HG03442 (cell line): ENCODE measurements around the gene TMEM269.

Experiments used
- ATAC-seq: cut with Tn5 transposase; IDR thresholded peaks from one replicate; pipeline ENCODE4 v1.9.1; 2021; ENCODE audit warnings: mild to moderate bottlenecking, moderate library complexity; ENCODE audit not compliant: unreplicated experiment

TMEM269 gene

DNA sequence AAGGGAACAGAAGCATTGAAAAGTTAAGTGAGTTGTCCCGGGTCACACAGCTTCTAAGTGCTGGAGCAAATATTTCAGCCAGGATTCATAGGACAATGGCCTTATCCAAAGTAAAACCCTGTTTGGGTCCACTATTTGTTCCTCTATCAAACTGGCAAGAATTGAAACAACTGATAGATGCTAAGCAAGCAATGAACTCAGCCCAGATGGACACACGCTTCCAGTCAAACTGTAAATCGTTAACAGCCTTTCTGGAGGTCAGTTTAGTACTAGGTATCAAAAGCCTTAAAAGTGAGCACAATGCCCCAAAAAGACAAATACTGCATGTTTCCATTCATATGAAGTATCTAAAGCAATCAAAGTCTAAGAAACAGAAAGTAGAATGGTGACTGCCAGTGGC lies 33.2 kb downstream of the TMEM269 start:
- no peak for ATAC-seq

- no peak for ATAC-seq
These were observed 36.0 kb downstream of the TMEM269 start for GRCh38 chr1:42820813-42821212.

DNA sequence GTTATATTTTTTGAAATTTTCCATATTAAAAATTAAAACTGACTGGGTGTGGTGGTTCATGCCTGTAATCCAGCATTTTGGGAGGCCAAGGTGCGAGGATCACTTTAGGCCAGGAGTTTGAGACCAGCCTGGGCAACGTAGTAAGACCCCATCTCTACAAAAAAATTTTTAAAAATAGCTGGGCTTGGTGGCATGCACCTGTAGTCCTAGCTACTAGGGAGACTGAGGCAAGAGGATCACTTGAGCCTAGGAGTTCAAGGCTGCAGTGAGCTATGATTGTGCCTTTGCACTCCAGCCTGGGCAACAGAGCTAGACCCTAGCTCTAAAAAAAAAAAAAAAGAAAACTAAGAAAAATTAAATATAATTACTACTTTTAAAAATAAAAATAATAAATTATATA lies 36.9 kb downstream of the TMEM269 start:
- ATAC-seq: no peak

DNA sequence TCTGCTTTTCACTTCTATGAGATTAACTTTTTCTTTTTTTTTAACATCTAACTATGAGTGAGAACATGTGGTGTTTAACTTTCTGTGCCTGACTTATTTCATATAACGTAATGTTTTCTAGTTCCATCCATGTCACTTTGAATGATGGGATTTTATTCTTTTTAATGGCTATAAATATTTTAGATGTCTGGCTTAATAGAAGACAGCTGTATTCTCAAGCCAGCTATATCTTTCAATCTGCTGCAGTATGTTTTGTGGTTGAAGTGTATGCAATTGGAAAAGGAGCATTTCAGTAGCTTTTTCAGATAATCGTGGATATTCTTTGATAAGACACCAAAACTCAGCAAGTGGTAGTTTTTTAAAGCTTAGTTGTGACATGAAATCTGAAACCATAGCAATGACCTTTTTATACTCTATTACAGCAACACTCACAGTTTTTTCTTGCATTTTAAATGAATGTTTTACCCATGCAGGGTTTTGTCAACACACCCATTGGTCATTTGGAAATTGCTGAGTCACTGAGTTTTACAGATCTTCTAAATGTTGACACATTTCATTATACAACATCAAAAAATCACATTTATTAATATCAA lies 38.1 kb downstream of the TMEM269 start:
- no peak for ATAC-seq

DNA sequence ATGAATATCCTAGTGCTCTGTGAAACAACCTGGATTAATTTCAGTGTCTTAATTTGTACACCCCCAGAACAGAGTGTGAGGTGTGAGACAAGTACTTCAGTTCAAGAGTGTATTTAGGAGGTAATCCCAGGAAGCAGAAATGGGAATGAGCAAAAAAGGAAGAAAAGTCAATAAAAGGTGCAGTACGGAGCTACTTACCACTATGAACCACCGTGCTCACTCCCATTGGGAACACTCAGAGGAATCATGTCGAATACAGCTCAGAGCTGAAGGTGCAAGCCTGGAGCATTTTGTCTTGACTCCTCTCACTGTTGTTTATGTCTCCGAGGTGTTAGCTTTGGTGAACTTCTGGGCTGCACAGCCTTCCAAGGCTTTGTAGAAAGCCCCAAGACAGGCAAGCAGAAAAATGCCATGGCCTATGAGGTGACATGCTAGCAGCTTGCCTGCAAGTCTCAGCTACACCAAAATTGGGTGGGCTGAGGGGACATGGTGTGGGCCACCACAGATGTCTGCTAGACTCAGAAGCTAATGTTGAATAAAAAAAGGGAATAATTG lies 39.8 kb downstream of the TMEM269 start:
- no peak for ATAC-seq

DNA sequence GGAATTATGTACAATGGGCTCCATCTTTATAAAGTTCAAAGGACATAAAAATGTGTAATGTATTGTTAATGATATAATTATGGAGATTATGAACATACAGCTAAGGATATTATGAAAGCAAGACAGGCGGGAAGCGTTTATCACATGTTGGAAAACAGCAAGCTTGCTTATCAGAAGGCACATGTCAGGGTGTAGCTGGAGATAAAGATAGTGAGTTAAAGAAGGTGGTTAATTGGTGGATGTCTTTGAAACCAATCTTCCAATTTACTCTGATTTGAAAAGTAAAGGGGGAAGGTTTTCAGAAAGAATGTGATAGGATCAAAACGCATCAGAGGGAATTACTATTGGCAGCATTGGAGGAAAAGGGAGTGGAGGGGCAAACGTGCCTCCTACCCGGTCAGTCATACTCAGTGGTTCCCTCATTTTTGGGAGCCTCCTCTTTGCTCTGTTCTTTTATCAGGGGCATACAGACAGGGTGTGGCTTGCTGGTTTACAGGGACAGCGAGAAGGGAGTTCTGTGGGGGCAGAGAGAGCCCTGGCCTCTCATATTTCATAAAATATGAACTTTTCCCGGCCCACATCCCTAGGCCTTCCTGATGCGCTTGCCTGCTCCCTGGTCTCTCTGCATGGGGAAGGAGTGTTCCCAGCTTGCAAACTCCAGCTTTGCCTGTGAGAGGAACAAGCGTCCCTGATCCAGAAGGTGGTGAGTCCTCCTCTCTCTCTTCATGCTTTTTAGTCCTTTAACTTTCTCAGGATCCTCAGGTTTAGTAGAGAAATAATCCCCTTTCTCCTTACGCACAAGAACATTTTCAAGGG lies 40.5 kb downstream of the TMEM269 start:
- ATAC-seq: no peak

DNA sequence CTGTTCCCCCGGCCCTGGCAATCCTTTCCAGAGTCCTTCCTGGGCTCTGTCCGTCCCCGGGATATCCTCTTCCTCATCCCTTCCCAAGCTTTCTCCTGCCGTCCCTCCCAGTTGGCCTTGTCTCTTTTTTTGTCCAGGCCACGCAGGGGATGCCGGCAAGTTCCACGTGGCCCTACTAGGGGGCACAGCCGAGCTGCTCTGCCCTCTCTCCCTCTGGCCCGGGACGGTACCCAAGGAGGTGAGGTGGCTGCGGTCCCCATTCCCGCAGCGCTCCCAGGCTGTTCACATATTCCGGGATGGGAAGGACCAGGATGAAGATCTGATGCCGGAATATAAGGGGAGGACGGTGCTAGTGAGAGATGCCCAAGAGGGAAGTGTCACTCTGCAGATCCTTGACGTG lies 45.8 kb downstream of the TMEM269 start:
- ATAC-seq: no peak

GRCh38 chr1:42831273-42831672 lies 46.5 kb downstream of the TMEM269 start:
- no peak for ATAC-seq

DNA sequence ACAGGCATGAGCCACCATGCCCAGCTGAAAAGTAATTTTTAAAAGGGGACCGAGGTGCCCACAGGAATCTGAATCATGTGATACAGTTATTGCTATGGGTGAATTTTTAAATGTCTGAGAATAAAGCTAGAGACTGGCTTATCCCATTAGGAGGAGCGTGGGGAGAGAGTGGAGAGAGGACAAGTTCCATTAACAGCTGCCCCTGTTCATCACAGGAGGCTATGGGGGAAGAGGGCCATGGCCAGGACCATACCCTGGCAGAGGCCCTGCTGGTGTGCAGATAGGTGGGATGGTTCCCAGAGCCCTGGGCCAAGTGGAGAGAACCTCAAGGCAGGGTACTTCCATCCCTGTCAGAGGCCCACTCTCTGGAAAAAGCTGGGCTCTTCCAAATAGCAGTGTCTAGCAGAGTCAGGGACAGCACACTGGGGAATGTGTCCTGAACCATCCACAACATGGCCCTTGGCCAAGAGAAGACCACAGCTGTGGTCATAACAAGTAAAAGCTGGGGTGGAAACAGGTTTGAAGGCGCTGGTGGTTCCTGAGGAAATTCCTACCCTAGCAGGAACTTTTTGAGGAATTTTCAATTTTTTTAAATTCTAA lies 48.0 kb downstream of the TMEM269 start:
- no peak for ATAC-seq

- no peak for ATAC-seq
These were observed 49.2 kb downstream of the TMEM269 start for GRCh38 chr1:42833981-42834380.

DNA sequence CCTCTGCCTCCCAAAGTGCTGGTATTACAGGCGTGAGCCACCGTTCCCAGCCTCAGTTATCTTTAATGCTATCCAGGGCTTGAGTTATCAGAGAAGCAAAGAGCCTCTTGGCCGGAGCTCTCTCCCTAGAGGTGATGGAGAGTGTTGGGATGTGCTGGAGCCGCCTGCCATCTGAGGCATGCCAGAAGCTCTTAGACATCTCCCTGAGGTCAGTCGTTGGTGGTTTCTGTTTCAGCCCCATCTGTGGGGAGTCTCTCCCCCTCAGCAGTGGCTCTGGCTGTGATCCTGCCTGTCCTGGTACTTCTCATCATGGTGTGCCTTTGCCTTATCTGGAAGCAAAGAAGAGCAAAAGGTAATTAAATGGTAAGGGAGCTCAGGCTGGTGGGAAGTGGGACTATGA lies 50.0 kb downstream of the TMEM269 start:
- no peak for ATAC-seq

DNA sequence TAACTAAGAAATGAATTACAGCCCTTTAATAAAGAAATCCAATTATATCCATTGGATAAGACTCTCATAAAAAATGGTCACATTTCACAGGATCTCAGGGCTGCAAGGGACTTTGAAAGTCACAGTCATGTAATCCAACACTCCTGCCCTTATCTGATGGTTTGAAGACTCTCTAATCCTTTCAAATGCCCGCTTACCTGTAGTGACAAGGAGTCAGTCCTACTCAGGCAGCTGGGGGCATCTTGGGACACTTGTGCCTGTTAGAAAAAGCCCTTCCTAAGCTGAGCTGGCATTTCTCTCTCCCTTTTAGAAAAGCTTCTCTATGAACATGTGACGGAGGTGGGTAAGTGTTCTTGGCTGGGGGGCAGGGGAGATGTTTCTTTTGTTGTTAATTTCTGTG lies 50.6 kb downstream of the TMEM269 start:
- no peak for ATAC-seq

DNA sequence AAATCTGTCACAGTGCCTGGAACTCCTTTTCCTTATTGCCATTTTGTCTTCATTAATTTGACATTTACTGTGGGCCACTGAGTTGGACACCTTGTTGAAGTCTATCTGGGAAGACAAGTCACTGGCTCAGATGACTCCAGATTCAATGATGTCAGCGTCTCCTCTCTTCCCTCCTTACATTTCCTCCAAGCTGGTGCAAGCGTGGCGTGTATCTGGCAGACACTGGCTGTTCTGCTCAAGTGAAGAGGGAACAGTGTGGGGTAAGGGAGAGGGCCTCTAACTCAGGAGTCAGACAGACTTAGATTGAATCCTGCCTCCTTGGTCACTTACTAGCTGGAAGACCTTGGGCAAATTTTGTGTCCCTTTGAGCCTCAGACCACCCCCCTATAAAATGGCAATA lies 52.9 kb downstream of the TMEM269 start:
- ATAC-seq: no peak

DNA sequence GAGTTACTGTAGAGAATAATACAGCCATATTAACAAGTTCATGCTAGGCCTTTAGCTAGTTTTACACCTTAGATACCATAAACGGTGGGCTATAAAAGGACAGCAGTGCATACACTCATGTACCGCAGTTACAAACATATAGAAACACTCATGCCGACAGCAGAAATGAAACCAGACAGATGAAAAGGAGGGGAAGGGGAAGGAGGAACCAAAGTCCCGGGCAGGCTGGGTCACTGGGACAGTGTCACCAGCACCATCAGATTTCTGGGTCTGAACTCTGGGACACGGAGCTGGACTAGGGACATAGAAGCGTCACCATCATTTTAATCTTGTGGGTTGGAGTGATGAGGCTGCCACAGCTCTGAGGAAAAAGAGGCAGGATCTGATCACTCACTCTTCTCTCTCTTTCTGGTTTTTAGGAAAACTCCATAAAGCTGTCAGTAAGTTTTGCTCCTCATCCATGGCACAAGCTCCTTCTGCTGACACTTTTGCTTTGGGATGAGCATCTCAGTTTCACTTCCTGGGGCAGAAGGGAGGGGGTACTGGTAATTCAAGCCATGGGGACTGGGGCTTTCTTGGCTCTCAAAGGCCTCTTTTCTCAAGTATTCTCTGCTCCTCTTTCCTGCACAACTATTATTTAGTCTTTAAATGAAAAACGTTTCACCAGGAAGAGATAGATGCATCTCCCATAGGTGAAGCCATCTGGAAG lies 53.8 kb downstream of the TMEM269 start:
- ATAC-seq: no peak

GRCh38 chr1:42841010-42841409 lies 56.2 kb downstream of the TMEM269 start:
- no peak for ATAC-seq

DNA sequence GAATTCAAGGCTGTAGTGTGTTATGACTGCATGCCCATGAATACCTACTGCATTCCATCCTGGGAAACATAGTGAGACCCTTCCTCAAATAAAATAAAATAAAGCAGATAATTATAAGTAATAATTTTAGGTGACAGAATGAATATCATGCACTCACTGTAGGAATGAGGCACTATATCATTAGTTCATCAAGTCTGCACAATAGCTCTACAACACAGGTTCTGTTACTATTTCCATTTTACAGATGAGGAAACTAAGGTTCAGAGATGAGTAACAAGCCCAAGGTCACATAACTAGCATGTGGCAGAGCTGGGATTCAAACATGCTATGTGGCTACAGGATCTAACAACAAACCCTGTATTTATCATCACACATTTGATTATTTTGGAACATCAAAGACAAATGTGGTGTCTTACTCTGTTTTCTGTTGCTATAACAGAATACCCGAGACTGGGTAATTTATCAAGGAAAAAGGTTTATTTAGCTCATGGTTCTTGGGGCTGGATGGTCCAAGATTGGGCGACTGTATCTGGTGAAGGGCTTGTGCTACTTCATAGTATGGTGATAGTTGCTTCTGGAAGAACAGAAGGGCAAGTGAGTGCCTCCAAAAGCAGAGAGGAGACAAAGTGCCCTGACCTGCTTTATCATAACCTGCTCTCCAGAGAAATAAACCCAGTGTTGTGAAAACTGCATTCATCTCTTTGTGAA lies 56.8 kb downstream of the TMEM269 start:
- ATAC-seq: no peak

DNA sequence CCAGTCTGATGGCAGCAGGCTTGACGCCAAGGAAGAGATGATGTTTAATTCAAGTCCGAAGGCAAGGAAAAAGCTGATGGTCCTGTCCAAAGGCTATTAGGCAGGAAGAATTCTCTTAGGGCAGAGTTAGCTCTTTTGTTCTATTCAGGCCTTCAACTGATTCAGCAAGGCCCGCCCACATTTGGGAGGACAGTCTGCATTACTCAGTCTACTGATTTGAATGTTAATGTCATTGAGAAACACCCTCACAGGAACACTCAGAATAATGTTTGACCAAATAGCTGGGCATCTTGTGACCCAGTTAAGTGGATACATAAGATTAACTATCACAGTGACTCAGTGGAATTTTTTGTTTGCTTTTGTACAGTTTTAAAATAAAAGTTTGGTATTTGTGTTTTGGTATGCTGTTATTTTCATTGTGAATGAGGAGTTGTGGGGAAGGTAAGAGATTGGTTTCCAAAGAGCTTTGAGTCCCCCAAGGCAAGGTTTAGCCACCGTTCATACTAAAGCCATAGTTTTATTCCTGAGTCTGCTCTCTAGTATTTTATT lies 59.9 kb downstream of the TMEM269 start:
- no peak for ATAC-seq

- no peak for ATAC-seq
These were observed 60.4 kb downstream of the TMEM269 start for GRCh38 chr1:42845193-42845592.

DNA sequence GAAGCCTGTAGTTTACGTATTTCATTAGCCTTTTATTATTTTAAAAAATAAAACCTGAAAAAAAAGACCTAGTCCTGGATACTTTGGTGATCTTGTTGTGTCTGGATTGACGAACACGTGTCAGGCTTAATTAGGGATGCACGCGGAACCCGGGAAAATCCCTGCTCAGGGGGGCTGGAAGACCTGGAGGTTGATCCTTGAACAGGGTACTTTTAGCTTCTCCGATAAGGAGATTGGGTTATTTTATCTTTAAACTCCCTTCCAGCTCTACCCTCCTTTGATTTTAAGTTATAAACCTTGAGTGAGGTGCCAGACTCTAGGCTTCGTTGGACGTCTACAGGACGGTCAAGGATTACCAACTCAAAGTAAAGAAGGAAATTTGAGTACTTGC lies 61.1 kb downstream of the TMEM269 start:
- ATAC-seq: no peak
